IMR-90 (cell line): Measurements from ENCODE around the gene LRRC61.

Experiments used
- CEBPB ChIP-seq: IDR thresholded peaks from 2 replicates; pipeline ENCODE4 v1.6.1; 2012; ENCODE audit warnings: low read depth, low read length, improper control_type of control experiment
- FOS ChIP-seq: fragments of 150-350 bp; IDR thresholded peaks from 2 replicates; pipeline ENCODE4 v1.6.1; 2016; ENCODE audit warnings: low read depth, low read length
- MAFK ChIP-seq: IDR thresholded peaks from 2 replicates; pipeline ENCODE4 v1.6.1; 2012; ENCODE audit warnings: low read depth, low read length, improper control_type of control experiment
- MAZ ChIP-seq: IDR thresholded peaks from 2 replicates; pipeline ENCODE4 v1.6.1; 2012; ENCODE audit warnings: low read depth, mild to moderate bottlenecking, low read length, improper control_type of control experiment, moderate library complexity, borderline replicate concordance
- MXI1 ChIP-seq: IDR thresholded peaks from 2 replicates; pipeline ENCODE4 v1.6.1; 2012; ENCODE audit warnings: low read depth, mild to moderate bottlenecking, low read length, moderate library complexity, borderline replicate concordance
- NFE2L2 ChIP-seq: fragments of 150-350 bp; IDR thresholded peaks from 2 replicates; pipeline ENCODE4 v1.6.1; 2016; ENCODE audit warnings: low read depth, mild to moderate bottlenecking, low read length
- POLR2A ChIP-seq: IDR thresholded peaks from 2 replicates; pipeline ENCODE4 v1.6.1; 2012; ENCODE audit warnings: mild to moderate bottlenecking, low read depth, low read length
- RAD21 ChIP-seq: IDR thresholded peaks from 2 replicates; pipeline ENCODE4 v1.6.1; 2012; ENCODE audit warnings: low read length, improper control_type of control experiment
- RCOR1 ChIP-seq: IDR thresholded peaks from 2 replicates; pipeline ENCODE4 v1.6.1; 2012; ENCODE audit warnings: mild to moderate bottlenecking, low read length, improper control_type of control experiment; ENCODE audit not compliant: insufficient replicate concordance
- RFX5 ChIP-seq: IDR thresholded peaks from 2 replicates; pipeline ENCODE4 v1.8.0; 2012; ENCODE audit warnings: low read depth, mild to moderate bottlenecking, low read length, moderate library complexity
- SMC3 ChIP-seq: fragments of 150-350 bp; IDR thresholded peaks from 2 replicates; pipeline ENCODE4 v1.6.1; 2016; ENCODE audit warnings: low read depth, mild to moderate bottlenecking, antibody characterized with exemption, low read length, moderate library complexity
- TF ChIP-seq, protein P1 (sequence below): conservative IDR thresholded peaks from 2 replicates; pipeline ENCODE4 v1.5.1; 2012; ENCODE audit warnings: mild to moderate bottlenecking, low read depth, low read length, improper control_type of control experiment
- TF ChIP-seq, protein P2 (sequence below): fragments of 150-350 bp; IDR thresholded peaks from 2 replicates; pipeline ENCODE4 v1.6.1; 2017; ENCODE audit warnings: mild to moderate bottlenecking, antibody characterized with exemption, low read length, low read depth
- TF ChIP-seq, protein P3 (sequence below): fragments of 150-350 bp; IDR thresholded peaks from 2 replicates; pipeline ENCODE4 v1.6.1; 2016; ENCODE audit warnings: low read depth, mild to moderate bottlenecking, low read length, moderate library complexity, borderline replicate concordance

DNA sequence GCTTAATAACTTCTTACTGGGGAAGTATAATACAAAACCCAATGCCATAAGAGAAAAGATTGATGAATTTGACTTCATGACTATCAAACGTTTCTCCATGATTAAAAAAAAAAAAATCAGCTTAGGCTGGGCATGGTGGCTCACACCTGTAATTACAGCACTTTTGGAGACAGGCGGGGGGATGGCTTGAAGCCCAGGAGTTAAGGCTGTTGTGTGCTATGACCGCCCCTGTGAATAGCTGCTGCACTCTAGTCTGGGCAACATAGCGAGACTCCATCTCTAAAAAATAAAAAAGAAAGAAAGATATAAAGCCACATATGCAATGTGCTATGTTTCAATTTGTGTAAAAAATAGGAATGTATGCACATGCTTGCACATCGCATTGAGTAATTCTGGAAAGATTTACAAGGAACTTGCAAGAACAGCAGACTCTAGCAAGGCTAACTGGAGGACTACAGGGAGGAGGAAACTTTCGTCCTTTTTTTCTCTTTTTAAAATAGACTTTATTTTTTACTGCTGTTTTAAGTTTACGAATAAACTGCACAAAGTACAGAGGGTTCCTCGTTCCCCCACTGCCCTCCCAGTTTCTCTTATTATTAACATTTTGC, 28.5 kb downstream of the LRRC61 start:
- TF ChIP-seq RCOR1 (no peak), MAFK (no peak), MXI1 (no peak), RAD21 (no peak), POLR2A (no peak), FOS (no peak), SMC3 (no peak), RFX5 (no peak), CEBPB (no peak), NFE2L2 (no peak), MAZ (no peak)
- TF ChIP-seq, protein P1, sequence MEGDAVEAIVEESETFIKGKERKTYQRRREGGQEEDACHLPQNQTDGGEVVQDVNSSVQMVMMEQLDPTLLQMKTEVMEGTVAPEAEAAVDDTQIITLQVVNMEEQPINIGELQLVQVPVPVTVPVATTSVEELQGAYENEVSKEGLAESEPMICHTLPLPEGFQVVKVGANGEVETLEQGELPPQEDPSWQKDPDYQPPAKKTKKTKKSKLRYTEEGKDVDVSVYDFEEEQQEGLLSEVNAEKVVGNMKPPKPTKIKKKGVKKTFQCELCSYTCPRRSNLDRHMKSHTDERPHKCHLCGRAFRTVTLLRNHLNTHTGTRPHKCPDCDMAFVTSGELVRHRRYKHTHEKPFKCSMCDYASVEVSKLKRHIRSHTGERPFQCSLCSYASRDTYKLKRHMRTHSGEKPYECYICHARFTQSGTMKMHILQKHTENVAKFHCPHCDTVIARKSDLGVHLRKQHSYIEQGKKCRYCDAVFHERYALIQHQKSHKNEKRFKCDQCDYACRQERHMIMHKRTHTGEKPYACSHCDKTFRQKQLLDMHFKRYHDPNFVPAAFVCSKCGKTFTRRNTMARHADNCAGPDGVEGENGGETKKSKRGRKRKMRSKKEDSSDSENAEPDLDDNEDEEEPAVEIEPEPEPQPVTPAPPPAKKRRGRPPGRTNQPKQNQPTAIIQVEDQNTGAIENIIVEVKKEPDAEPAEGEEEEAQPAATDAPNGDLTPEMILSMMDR = no peak
- TF ChIP-seq, protein P2, sequence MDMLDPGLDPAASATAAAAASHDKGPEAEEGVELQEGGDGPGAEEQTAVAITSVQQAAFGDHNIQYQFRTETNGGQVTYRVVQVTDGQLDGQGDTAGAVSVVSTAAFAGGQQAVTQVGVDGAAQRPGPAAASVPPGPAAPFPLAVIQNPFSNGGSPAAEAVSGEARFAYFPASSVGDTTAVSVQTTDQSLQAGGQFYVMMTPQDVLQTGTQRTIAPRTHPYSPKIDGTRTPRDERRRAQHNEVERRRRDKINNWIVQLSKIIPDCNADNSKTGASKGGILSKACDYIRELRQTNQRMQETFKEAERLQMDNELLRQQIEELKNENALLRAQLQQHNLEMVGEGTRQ = no peak
- TF ChIP-seq, protein P3, sequence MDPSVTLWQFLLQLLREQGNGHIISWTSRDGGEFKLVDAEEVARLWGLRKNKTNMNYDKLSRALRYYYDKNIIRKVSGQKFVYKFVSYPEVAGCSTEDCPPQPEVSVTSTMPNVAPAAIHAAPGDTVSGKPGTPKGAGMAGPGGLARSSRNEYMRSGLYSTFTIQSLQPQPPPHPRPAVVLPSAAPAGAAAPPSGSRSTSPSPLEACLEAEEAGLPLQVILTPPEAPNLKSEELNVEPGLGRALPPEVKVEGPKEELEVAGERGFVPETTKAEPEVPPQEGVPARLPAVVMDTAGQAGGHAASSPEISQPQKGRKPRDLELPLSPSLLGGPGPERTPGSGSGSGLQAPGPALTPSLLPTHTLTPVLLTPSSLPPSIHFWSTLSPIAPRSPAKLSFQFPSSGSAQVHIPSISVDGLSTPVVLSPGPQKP = no peak
